Measurements from ENCODE around the gene OR5AC2. TPM values are rescaled to one million over a fixed set of nuclear protein-coding genes. Genes with fewer than 3 reads are reported as not detected.

The OR5AC2 gene
- total and polyA plus RNA-seq, 12 donors, result not detected

DNA sequence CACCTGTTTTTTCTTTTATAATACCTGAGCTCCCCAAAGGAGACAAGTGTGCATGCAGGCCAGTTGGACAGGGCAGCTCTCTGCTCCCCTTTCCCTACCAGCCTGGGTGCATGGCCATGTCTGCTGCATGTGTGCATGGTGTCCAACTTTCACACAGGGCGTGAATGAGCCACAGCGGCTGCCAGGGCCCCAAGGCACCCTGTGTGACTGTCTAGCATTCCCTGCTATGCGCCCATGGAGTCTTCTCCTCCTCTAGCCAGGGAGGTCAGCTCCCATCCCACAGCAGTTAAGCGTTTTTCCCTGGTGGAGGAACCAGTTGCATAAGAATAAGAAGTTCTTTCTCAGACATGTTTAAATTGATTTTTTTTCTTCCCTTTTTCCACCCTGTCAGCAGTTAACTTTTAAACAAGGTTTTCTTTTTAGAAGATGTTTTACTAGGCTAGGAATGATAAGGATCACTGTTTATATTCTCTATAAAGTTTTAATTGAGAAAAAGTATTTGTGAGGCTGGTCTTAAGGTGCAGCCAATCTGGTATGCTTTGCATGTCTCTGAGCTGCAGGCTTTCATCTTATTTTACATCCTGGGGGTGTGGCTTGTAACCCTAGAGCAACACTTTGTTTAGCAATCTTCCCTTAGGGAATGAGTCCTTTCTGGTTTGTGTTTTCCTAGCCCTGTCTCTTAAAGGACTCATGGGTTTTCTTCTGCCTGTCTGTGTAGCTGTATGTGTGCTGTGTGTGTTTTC lies 23.0 kb downstream of the OR5AC2 start:
- Histone ChIP-seq H3K27me3 (no peaks in the 10 kb centered on the region), H3K9me3 (replicated peaks in 1 of 3) (peaks cover 0 to 6% (median 0%) of the 10 kb centered on the region in 3 donors), H3K4me1 (replicated peaks in 1 of 2) (no peaks in the 10 kb centered on the region), H3K4me3 (no peak overlapping the region), H3K36me3 (replicated peaks in 1 of 2) (no peaks in the 10 kb centered on the region), H3K27ac (no peak overlapping the region)
- TF ChIP-seq, protein P1, sequence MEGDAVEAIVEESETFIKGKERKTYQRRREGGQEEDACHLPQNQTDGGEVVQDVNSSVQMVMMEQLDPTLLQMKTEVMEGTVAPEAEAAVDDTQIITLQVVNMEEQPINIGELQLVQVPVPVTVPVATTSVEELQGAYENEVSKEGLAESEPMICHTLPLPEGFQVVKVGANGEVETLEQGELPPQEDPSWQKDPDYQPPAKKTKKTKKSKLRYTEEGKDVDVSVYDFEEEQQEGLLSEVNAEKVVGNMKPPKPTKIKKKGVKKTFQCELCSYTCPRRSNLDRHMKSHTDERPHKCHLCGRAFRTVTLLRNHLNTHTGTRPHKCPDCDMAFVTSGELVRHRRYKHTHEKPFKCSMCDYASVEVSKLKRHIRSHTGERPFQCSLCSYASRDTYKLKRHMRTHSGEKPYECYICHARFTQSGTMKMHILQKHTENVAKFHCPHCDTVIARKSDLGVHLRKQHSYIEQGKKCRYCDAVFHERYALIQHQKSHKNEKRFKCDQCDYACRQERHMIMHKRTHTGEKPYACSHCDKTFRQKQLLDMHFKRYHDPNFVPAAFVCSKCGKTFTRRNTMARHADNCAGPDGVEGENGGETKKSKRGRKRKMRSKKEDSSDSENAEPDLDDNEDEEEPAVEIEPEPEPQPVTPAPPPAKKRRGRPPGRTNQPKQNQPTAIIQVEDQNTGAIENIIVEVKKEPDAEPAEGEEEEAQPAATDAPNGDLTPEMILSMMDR (IDR thresholded peaks at IDR 0.05), result no peak
- TF ChIP-seq POLR2A (IDR thresholded peaks at IDR 0.05), result no peak
- WGBS, 4 donors, result 56 to 88% (median 74%) methylated on average over 2 to 4 of the region's 4 CpGs
- intact Hi-C loops (cut with DNase I), result no loop called here
- DNase-seq, result no peak

DNA sequence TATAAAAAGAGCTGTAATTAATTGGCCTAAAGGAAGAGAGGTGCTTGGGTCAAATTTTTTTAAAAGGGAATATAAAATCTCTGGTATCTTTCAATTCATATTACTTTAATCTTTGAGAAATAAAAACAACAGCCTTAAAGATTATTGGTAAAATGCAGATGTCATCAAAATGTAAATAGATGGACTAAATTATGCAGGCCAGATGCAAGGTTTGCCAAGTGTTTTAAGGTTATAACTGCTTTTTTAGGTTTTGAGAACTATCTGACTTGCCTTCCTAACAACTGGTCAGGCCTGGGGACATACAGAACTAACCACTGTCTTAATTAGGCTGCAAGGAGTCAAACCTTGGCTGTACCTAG lies 23.6 kb downstream of the OR5AC2 start:
- TF ChIP-seq, protein P1 (IDR thresholded peaks at IDR 0.05), result no peak
- TF ChIP-seq POLR2A (IDR thresholded peaks at IDR 0.05), result no peak
- Histone ChIP-seq H3K36me3 (replicated peaks in 1 of 2) (no peaks in the 10 kb centered on the region), H3K4me3 (no peak overlapping the region), H3K27ac (no peak overlapping the region), H3K27me3 (no peaks in the 10 kb centered on the region), H3K9me3 (replicated peaks in 1 of 3) (peaks cover 0 to 6% (median 0%) of the 10 kb centered on the region in 3 donors), H3K4me1 (replicated peaks in 1 of 2) (no peaks in the 10 kb centered on the region)
- intact Hi-C loops (cut with DNase I), result no loop called here
- no peak for DNase-seq

DNA sequence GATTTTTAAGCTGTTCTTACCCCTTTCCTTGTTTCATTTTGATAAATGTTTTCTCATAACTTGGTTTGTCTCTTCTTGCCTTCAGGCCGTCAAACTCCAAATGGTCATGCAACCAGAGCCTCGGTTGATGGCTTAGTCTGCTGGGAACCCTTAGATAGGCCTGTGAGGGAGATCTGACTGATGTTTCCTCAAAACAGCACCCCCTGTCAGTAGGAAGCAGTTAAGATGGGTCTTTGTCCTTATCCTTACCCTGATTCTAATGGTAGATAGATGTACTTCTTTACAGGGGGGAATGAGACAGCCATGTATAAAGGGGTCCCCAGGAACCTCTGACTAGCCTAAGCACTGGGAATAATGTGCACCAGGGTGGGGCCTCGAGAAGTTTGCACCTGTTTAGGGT lies 27.3 kb downstream of the OR5AC2 start:
- WGBS, 4 donors, result 35 to 66% (median 58%) methylated on average over 3 of the region's 3 CpGs
- Histone ChIP-seq H3K9me3 (replicated peaks in 1 of 3) (peaks cover 0 to 6% (median 0%) of the 10 kb centered on the region in 3 donors), H3K4me1 (replicated peaks in 1 of 2) (no peaks in the 10 kb centered on the region), H3K27ac (no peak overlapping the region), H3K4me3 (no peak overlapping the region), H3K36me3 (replicated peaks in 1 of 2) (no peaks in the 10 kb centered on the region), H3K27me3 (no peaks in the 10 kb centered on the region)
- TF ChIP-seq, protein P1 (IDR thresholded peaks at IDR 0.05), result no peak
- TF ChIP-seq POLR2A (IDR thresholded peaks at IDR 0.05), result no peak
- no peak for DNase-seq
- intact Hi-C loops (cut with DNase I), result no loop called here

DNA sequence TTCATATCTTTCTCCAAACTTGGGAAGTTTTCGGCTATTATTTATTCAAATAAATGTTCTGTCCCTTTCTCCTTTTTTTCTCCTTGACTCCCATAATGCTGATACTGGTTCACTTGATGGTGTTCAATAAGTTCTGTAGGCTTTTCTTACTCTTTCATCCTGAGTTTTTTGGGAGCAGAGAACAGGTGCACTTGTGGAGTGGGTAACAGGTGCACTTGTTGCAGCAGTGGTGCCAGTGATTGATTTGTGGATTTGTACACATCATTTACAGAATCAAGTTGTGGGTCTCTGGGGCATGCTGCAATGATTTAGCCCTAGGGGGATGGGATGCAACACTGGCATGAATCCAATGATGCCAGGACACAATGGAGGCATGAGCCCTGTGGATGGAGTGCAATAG lies 28.7 kb downstream of the OR5AC2 start:
- Histone ChIP-seq H3K4me1 (replicated peaks in 1 of 2) (no peaks in the 10 kb centered on the region), H3K36me3 (replicated peaks in 1 of 2) (no peaks in the 10 kb centered on the region), H3K4me3 (no peak overlapping the region), H3K27ac (no peak overlapping the region), H3K27me3 (no peaks in the 10 kb centered on the region), H3K9me3 (replicated peaks in 1 of 3) (peaks cover 0 to 6% (median 0%) of the 10 kb centered on the region in 3 donors)
- intact Hi-C loops (cut with DNase I), result no loop called here
- TF ChIP-seq, protein P1 (IDR thresholded peaks at IDR 0.05), result no peak
- TF ChIP-seq POLR2A (IDR thresholded peaks at IDR 0.05), result no peak
- DNase-seq, result no peak
- 87 to 95% (median 91%) methylated on average over 1 of the region's 1 CpG for WGBS, 4 donors

All from adrenal gland (tissue), 12 donors.